HepG2 (cell line): Measurements from ENCODE around the gene ZNF320. TPM values are rescaled to one million over a fixed set of nuclear protein-coding genes. Genes with fewer than 3 reads are reported as not detected.
"Not testable (repeated sequence)": the region's sequence is repeated elsewhere in the genome, so short reads cannot be mapped to it uniquely, and the experiment has no call there.

Source experiments
- CSRNP1 ChIP-seq: sonication (generic); formaldehyde crosslinking; IDR thresholded peaks from 2 replicates; pipeline ENCODE4 v1.8.1; 2023; ENCODE audit warnings: mild to moderate bottlenecking, missing genetic modification reagents
- DRAP1 ChIP-seq: IDR thresholded peaks from 2 replicates; pipeline ENCODE4 v1.6.1; 2016; ENCODE audit warnings: missing genetic modification reagents, missing compliant biosample characterization
- ERF ChIP-seq: IDR thresholded peaks from 2 replicates; pipeline ENCODE4 v1.6.1; 2018; ENCODE audit warnings: missing biosample characterization, missing genetic modification reagents
- FOSL2 ChIP-seq: sonication (generic); formaldehyde crosslinking; IDR thresholded peaks from 2 replicates; pipeline ENCODE4 v1.4.0; 2020; ENCODE audit warnings: missing genetic modification reagents
- FOXA3 ChIP-seq: IDR thresholded peaks from 2 replicates; pipeline ENCODE4 v1.6.1; 2016; ENCODE audit warnings: missing genetic modification reagents, missing compliant biosample characterization
- HDAC1 ChIP-seq: sonication (generic); formaldehyde crosslinking; IDR thresholded peaks from 2 replicates; pipeline ENCODE4 v1.5.1; 2020; ENCODE audit warnings: mild to moderate bottlenecking, missing genetic modification reagents
- KLF16 ChIP-seq, 2 experiments: sonication (generic) in 1 of 2; formaldehyde crosslinking in 1 of 2; IDR thresholded peaks; 2 replicates each; pipeline versions ENCODE4 v1.6.1 to v1.8.0; 2016 to 2023; ENCODE audit warnings: missing genetic modification reagents in 2 of 2, missing compliant biosample characterization in 1 of 2
- RXRA ChIP-seq: sonication (generic); formaldehyde crosslinking; IDR thresholded peaks from 2 replicates; pipeline ENCODE4 v1.5.1; 2020; ENCODE audit warnings: missing genetic modification reagents
- RXRB ChIP-seq: IDR thresholded peaks from 2 replicates; pipeline ENCODE4 v1.6.1; 2016; ENCODE audit warnings: borderline replicate concordance, missing genetic modification reagents, missing compliant biosample characterization
- SOX6 ChIP-seq, 2 experiments: fragments of 450-650 bp in 1 of 2; sonication (generic) in 1 of 2; formaldehyde crosslinking in 1 of 2; IDR thresholded peaks; 2 replicates each; pipeline versions ENCODE4 v1.4.0 to v1.6.1; 2017 to 2020; ENCODE audit warnings: antibody characterized with exemption in 1 of 2, mild to moderate bottlenecking in 1 of 2, missing genetic modification reagents in 1 of 2
- SP5 ChIP-seq: IDR thresholded peaks from 2 replicates; pipeline ENCODE4 v1.6.1; 2016; ENCODE audit warnings: low read depth, borderline replicate concordance
- TEAD3 ChIP-seq: optimal IDR thresholded peaks from 2 replicates; pipeline ENCODE3; 2016; ENCODE audit warnings: borderline replicate concordance
- YEATS4 ChIP-seq: sonication (generic); formaldehyde crosslinking; IDR thresholded peaks from 2 replicates; pipeline ENCODE4 v1.4.0; 2020; ENCODE audit warnings: missing genetic modification reagents, borderline replicate concordance
- ZBTB7B ChIP-seq: sonication (generic); formaldehyde crosslinking; IDR thresholded peaks from 2 replicates; pipeline ENCODE4 v1.4.0; 2020; ENCODE audit warnings: missing genetic modification reagents
- ZNF292 ChIP-seq: sonication (generic); formaldehyde crosslinking; IDR thresholded peaks from 2 replicates; pipeline ENCODE4 v1.8.1; 2022; ENCODE audit warnings: mild to moderate bottlenecking, low read depth, missing genetic modification reagents, borderline replicate concordance
- ZNF331 ChIP-seq: sonication (generic); formaldehyde crosslinking; IDR thresholded peaks from 2 replicates; pipeline ENCODE4 v1.4.0; 2020; ENCODE audit warnings: missing genetic modification reagents
- ZNF430 ChIP-seq: sonication (generic); formaldehyde crosslinking; IDR thresholded peaks from 2 replicates; pipeline ENCODE4 v1.9.0; 2021; ENCODE audit warnings: mild to moderate bottlenecking, missing genetic modification reagents
- ZNF644 ChIP-seq: IDR thresholded peaks from 2 replicates; pipeline ENCODE4 v1.6.1; 2016; ENCODE audit warnings: low read depth
- polyA plus RNA-seq, 8 experiments: library from polyadenylated mRNA; depleted of rRNA in 3 of 8; stranded (reverse) in 7 of 8; unstranded in 1 of 8; fragments of >200 nt; fragmentation: Illumina TruSeq in 4 of 8; extraction: Trizol in 4 of 8; gene quantifications; 2 replicates each; pipeline versions ENCODE4 v1.2.1 to v1.2.3, GENCODE V29; 2011 to 2016; ENCODE audit warnings: low read depth in 4 of 8, missing spikeins in 1 of 8, mixed read lengths in 1 of 8; ENCODE audit not compliant: insufficient read depth in 1 of 8
- total RNA-seq, 5 experiments: library from RNA; depleted of rRNA; stranded (reverse); fragments of >200 nt; fragmentation: Illumina TruSeq; extraction: Trizol; gene quantifications; 2 replicates each; pipeline ENCODE4 v1.2.3, GENCODE V29; 2016; ENCODE audit warnings: low read depth in 1 of 5
- TF ChIP-seq, protein P1 (sequence below): sonication (generic); formaldehyde crosslinking; IDR thresholded peaks from 2 replicates; pipeline ENCODE4 v1.5.1; 2020; ENCODE audit warnings: mild to moderate bottlenecking, missing genetic modification reagents, borderline replicate concordance
- TF ChIP-seq, protein P2 (sequence below): sonication (generic); formaldehyde crosslinking; IDR thresholded peaks from 2 replicates; pipeline ENCODE4 v1.4.0; 2020; ENCODE audit warnings: missing genetic modification reagents

Gene ZNF320
- total and polyA plus RNA-seq, 2 of the 13 experiments (the other 11 are each of a cell fraction or from before 2014, with no cell fraction given), result 0.49 TPM; not detected in 1

DNA sequence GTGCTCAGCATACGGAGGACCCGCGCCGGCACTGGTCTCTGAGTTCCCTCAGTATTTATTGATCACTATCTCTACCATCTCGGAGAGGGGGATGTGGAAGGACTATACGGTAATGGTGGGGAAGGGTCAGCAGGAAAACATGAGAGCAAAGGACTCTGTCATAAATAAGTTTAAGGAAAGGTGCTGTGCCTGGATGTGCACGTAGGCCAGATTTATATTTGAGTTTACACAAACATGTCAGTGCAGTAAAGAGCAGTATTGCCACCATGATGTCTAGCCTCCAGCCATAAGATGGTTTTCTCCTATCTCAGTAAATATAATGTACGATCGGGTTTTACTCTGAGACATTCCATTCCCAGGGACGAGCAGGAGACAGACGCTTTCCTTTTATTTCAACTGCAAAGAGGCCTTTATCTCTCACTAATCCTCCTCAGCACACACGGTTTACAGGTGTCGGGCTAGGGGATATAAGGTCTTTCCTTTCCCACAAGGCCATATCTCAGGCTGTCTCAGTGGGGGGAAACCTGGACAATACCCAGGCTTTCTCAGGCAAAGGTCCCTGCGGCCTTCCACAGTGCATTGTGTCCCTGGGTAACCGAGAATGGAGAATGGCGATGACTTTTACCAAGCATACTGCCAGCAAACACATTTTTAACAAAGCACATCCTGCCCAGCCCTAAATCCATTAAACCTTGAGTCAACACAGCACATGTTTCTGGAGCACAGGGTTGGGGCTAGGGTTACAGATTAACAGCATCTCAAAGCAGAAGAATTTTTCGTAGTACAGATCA lies 47.5 kb upstream of the ZNF320 start (continued):
- TF ChIP-seq, protein P1, sequence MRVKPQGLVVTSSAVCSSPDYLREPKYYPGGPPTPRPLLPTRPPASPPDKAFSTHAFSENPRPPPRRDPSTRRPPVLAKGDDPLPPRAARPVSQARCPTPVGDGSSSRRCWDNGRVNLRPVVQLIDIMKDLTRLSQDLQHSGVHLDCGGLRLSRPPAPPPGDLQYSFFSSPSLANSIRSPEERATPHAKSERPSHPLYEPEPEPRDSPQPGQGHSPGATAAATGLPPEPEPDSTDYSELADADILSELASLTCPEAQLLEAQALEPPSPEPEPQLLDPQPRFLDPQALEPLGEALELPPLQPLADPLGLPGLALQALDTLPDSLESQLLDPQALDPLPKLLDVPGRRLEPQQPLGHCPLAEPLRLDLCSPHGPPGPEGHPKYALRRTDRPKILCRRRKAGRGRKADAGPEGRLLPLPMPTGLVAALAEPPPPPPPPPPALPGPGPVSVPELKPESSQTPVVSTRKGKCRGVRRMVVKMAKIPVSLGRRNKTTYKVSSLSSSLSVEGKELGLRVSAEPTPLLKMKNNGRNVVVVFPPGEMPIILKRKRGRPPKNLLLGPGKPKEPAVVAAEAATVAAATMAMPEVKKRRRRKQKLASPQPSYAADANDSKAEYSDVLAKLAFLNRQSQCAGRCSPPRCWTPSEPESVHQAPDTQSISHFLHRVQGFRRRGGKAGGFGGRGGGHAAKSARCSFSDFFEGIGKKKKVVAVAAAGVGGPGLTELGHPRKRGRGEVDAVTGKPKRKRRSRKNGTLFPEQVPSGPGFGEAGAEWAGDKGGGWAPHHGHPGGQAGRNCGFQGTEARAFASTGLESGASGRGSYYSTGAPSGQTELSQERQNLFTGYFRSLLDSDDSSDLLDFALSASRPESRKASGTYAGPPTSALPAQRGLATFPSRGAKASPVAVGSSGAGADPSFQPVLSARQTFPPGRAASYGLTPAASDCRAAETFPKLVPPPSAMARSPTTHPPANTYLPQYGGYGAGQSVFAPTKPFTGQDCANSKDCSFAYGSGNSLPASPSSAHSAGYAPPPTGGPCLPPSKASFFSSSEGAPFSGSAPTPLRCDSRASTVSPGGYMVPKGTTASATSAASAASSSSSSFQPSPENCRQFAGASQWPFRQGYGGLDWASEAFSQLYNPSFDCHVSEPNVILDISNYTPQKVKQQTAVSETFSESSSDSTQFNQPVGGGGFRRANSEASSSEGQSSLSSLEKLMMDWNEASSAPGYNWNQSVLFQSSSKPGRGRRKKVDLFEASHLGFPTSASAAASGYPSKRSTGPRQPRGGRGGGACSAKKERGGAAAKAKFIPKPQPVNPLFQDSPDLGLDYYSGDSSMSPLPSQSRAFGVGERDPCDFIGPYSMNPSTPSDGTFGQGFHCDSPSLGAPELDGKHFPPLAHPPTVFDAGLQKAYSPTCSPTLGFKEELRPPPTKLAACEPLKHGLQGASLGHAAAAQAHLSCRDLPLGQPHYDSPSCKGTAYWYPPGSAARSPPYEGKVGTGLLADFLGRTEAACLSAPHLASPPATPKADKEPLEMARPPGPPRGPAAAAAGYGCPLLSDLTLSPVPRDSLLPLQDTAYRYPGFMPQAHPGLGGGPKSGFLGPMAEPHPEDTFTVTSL (CRISPR knock-in tag), result peak; percentile 13; the same call in 1 of the 2 replicates
- TF ChIP-seq KLF16 (CRISPR knock-in tag; IDR thresholded peaks at IDR 0.05) (0 out of 4 replicates have a peak, but pooled peaks of 1 of the 2 experiments have one; percentile 18), RXRB (CRISPR knock-in tag) (peak; percentile 71), DRAP1 (CRISPR knock-in tag) (peak; percentile 87), HDAC1 (peak; percentile 39; the same call in 1 of the 2 replicates), FOSL2 (CRISPR knock-in tag) (peak; percentile 43), ZNF430 (CRISPR knock-in tag) (peak; percentile 66; the same call in 1 of the 2 replicates), ERF (CRISPR knock-in tag) (peak; percentile 53; the same call in 1 of the 2 replicates), RXRA (CRISPR knock-in tag) (peak; percentile 30; the same call in 1 of the 2 replicates), ZBTB7B (CRISPR knock-in tag) (peak; percentile 54; the same call in 1 of the 2 replicates), ZNF292 (CRISPR knock-in tag) (peak; percentile 50; the same call in 1 of the 2 replicates), SP5 (CRISPR knock-in tag) (peak; percentile 81), SOX6 (CRISPR knock-in tag; IDR thresholded peaks at IDR 0.05) (peak; percentile 91), YEATS4 (0 out of 2 replicates have a peak, but pooled peaks have one; percentile 37), TEAD3 (CRISPR knock-in tag) (peak; percentile 69), ZNF644 (CRISPR knock-in tag) (peak; percentile 69; the same call in 1 of the 2 replicates), CSRNP1 (0 out of 2 replicates have a peak, but pooled peaks have one; percentile 26), FOXA3 (CRISPR knock-in tag) (peak; percentile 94), ZNF331 (CRISPR knock-in tag) (peak; percentile 64; the same call in 1 of the 2 replicates)
- TF ChIP-seq, protein P2, sequence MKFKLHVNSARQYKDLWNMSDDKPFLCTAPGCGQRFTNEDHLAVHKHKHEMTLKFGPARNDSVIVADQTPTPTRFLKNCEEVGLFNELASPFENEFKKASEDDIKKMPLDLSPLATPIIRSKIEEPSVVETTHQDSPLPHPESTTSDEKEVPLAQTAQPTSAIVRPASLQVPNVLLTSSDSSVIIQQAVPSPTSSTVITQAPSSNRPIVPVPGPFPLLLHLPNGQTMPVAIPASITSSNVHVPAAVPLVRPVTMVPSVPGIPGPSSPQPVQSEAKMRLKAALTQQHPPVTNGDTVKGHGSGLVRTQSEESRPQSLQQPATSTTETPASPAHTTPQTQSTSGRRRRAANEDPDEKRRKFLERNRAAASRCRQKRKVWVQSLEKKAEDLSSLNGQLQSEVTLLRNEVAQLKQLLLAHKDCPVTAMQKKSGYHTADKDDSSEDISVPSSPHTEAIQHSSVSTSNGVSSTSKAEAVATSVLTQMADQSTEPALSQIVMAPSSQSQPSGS (CRISPR knock-in tag), result peak; percentile 56; the same call in 1 of the 2 replicates
- not testable (repeated sequence) for TF ChIP-seq SOX6 (IDR thresholded peaks at IDR 0.05)
